Fibroblast of lung (primary cell): Measurements from ENCODE around the gene PYROXD2.

Source experiments
- CTCF ChIP-seq, 2 donors: IDR thresholded peaks in 1 of 2; conservative IDR thresholded peaks in 1 of 2; 1 replicate in 1 of 2; 2 replicates in 1 of 2; pipeline ENCODE4 v1.5.1; 2011 to 2012; ENCODE audit warnings: low read length in 2 of 2, control low read depth in 1 of 2, inconsistent platforms in 1 of 2, low read depth in 1 of 2, mild to moderate bottlenecking in 1 of 2
- EZH2 ChIP-seq: IDR thresholded peaks from 2 replicates; pipeline ENCODE4 v1.5.1; 2012; ENCODE audit warnings: low read length, control low read depth, mild to moderate bottlenecking; ENCODE audit errors: missing control alignments

GRCh38 chr10:98367604-98368451 lies 47.2 kb downstream of the PYROXD2 start:
- TF ChIP-seq CTCF (conservative IDR thresholded peaks at IDR 0.05 in 1 of 2, IDR thresholded peaks at IDR 0.05 in 1 of 2; ENCODE audit: low read depth in 1 of 2, low read length in 2 of 2) (no peak), EZH2 (no peak)
